Immature natural killer cell (primary cell): ENCODE results near the gene SLC6A16. TPM values are rescaled to one million over a fixed set of nuclear protein-coding genes. Genes with fewer than 3 reads are reported as not detected.

Experiments
- DNase-seq, 3 donors: peaks; one replicate each; pipeline ENCODE4 v3.0.0; 2022; ENCODE audit warnings: mixed read lengths in 1 of 3
- H3K27ac Mint-ChIP-seq, 6 donors: one replicate each; pipeline ENCODE4 v1.8.0; 2020; ENCODE audit warnings: mixed read lengths in 6 of 6, mild to moderate bottlenecking in 5 of 6, inconsistent platforms in 4 of 6, moderate library complexity in 3 of 6
- H3K27me3 Mint-ChIP-seq, 3 donors: one replicate each; pipeline ENCODE4 v1.8.0; 2020 to 2021; ENCODE audit warnings: low read depth in 3 of 3, mild to moderate bottlenecking in 3 of 3, mixed read lengths in 3 of 3, moderate library complexity in 3 of 3, inconsistent platforms in 1 of 3
- H3K36me3 Mint-ChIP-seq, 3 donors: one replicate each; pipeline ENCODE4 v1.8.0; 2020; ENCODE audit warnings: mixed read lengths in 3 of 3, inconsistent platforms in 2 of 3, mild to moderate bottlenecking in 2 of 3
- H3K4me1 Mint-ChIP-seq, 2 donors: one replicate each; pipeline ENCODE4 v1.8.0; 2020; ENCODE audit warnings: inconsistent platforms in 2 of 2, mild to moderate bottlenecking in 2 of 2, mixed read lengths in 2 of 2, moderate library complexity in 1 of 2
- H3K4me3 Mint-ChIP-seq, 5 donors: one replicate each; pipeline ENCODE4 v1.8.0; 2020; ENCODE audit warnings: mild to moderate bottlenecking in 5 of 5, mixed read lengths in 5 of 5, inconsistent platforms in 3 of 5, moderate library complexity in 3 of 5
- H3K9me3 Mint-ChIP-seq, 6 donors: one replicate each; pipeline ENCODE4 v1.8.0; 2020; ENCODE audit warnings: mild to moderate bottlenecking in 6 of 6, mixed read lengths in 6 of 6, inconsistent platforms in 4 of 6, moderate library complexity in 3 of 6
- polyA plus RNA-seq, 3 donors: library from polyadenylated mRNA; unstranded; fragments of 300-500 nt; fragmentation: Illumina TruSeq; gene quantifications; one replicate each; pipeline ENCODE4 v1.2.3, GENCODE V29; 2021

Gene SLC6A16
- polyA plus RNA-seq, 3 donors from 2014 or later: 3.0 to 9.0 (median 4.4) TPM

- Mint-ChIP-seq H3K27me3 (peaks cover 6 to 28% (median 14%) of the 10 kb centered on the region in 3 donors), H3K27ac (no peak overlapping the region), H3K4me3 (no peak overlapping the region), H3K4me1 (no peaks in the 10 kb centered on the region), H3K9me3 (peaks cover 12 to 31% (median 18%) of the 10 kb centered on the region in 6 donors), H3K36me3 (peaks cover 9 to 15% (median 12%) of the 10 kb centered on the region in 3 donors)
- no peak for DNase-seq
Measured at GRCh38 chr19:49256691-49257090, 68.3 kb downstream of the SLC6A16 start.

DNA sequence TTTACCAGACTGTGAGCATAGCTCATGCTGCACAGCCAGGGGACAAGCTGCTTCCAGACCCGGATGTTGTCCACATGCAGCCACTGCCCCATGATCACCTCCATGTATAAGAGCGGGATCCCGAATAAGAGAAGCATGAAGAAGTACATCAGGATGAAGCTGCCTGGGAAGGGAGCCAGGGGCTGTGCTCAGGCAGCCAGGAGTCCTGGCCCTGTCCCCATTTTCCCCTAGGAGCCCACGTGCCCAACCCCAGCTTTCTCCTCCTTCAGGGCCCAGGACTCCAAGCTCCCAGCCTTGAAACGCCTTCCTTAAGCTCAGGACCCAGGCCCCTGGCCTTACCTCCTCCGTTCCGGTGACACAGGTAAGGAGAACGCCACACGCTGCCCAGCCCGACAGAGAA is 69.3 kb downstream of the SLC6A16 start:
- H3K27me3 Mint-ChIP-seq: peaks cover 8 to 25% (median 12%) of the 10 kb centered on the region in 3 donors
- H3K4me1 Mint-ChIP-seq: no peaks in the 10 kb centered on the region
- no peak overlapping the region for H3K4me3 Mint-ChIP-seq
- H3K9me3 Mint-ChIP-seq: peaks cover 12 to 27% (median 18%) of the 10 kb centered on the region in 6 donors
- DNase-seq: no peak
- peaks cover 9 to 15% (median 12%) of the 10 kb centered on the region in 3 donors for H3K36me3 Mint-ChIP-seq
- no peak overlapping the region for H3K27ac Mint-ChIP-seq

DNA sequence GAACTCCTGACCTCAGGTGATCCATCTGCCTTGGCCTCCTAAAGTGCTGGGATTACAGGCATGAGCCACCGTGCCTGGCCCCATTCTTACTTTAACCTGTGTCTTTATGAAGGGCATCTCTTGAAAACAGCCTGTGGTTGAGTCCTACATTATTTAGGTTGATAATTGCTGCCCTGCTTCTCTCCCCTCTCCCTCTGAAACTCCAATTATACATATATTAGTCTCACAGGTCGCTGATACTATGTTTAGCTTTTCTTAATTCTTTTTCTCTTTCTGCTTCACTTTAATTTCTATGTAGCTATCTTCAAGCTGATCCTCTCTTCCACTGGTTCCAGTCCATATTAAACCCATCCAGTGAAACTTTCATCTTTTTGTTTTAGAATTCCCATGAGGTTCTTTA is 75.1 kb downstream of the SLC6A16 start:
- DNase-seq: no peak
- H3K9me3 Mint-ChIP-seq: no peaks in the 10 kb centered on the region
- H3K4me3 Mint-ChIP-seq: no peak overlapping the region
- H3K4me1 Mint-ChIP-seq: no peaks in the 10 kb centered on the region
- H3K27me3 Mint-ChIP-seq: peaks cover 2 to 6% (median 6%) of the 10 kb centered on the region in 3 donors
- no peak overlapping the region for H3K27ac Mint-ChIP-seq
- H3K36me3 Mint-ChIP-seq: no peaks in the 10 kb centered on the region

GRCh38 chr19:49247676-49248075 is 77.3 kb downstream of the SLC6A16 start:
- Mint-ChIP-seq H3K4me3 (no peak overlapping the region), H3K36me3 (no peaks in the 10 kb centered on the region), H3K27me3 (peaks cover 3 to 7% (median 4%) of the 10 kb centered on the region in 3 donors), H3K9me3 (no peaks in the 10 kb centered on the region), H3K4me1 (no peaks in the 10 kb centered on the region), H3K27ac (no peak overlapping the region)
- no peak for DNase-seq

- H3K27ac Mint-ChIP-seq: no peak overlapping the region
- peaks cover 2 to 4% (median 3%) of the 10 kb centered on the region in 3 donors for H3K27me3 Mint-ChIP-seq
- no peaks in the 10 kb centered on the region for H3K36me3 Mint-ChIP-seq
- DNase-seq: no peak
- no peaks in the 10 kb centered on the region for H3K9me3 Mint-ChIP-seq
- H3K4me3 Mint-ChIP-seq: no peak overlapping the region
- no peaks in the 10 kb centered on the region for H3K4me1 Mint-ChIP-seq
Measured at GRCh38 chr19:49244256-49244655, 80.7 kb downstream of the SLC6A16 start.

GRCh38 chr19:49243726-49244125 is 81.3 kb downstream of the SLC6A16 start:
- H3K36me3 Mint-ChIP-seq: no peaks in the 10 kb centered on the region
- no peak for DNase-seq
- no peaks in the 10 kb centered on the region for H3K4me1 Mint-ChIP-seq
- H3K9me3 Mint-ChIP-seq: no peaks in the 10 kb centered on the region
- peaks cover 3 to 5% (median 4%) of the 10 kb centered on the region in 3 donors for H3K27me3 Mint-ChIP-seq
- H3K4me3 Mint-ChIP-seq: no peak overlapping the region
- H3K27ac Mint-ChIP-seq: no peak overlapping the region

GRCh38 chr19:49243129-49243528 is 81.9 kb downstream of the SLC6A16 start:
- Mint-ChIP-seq H3K27me3 (peaks cover 3 to 5% (median 4%) of the 10 kb centered on the region in 3 donors), H3K9me3 (no peaks in the 10 kb centered on the region), H3K4me3 (no peak overlapping the region), H3K4me1 (no peaks in the 10 kb centered on the region), H3K36me3 (no peaks in the 10 kb centered on the region), H3K27ac (no peak overlapping the region)
- DNase-seq: no peak

- H3K4me1 Mint-ChIP-seq: no peaks in the 10 kb centered on the region
- DNase-seq: no peak
- H3K9me3 Mint-ChIP-seq: no peaks in the 10 kb centered on the region
- no peak overlapping the region for H3K4me3 Mint-ChIP-seq
- H3K36me3 Mint-ChIP-seq: no peaks in the 10 kb centered on the region
- H3K27ac Mint-ChIP-seq: no peak overlapping the region
- H3K27me3 Mint-ChIP-seq: peaks cover 3 to 7% (median 4%) of the 10 kb centered on the region in 3 donors
Measured at GRCh38 chr19:49241769-49242168, 83.2 kb downstream of the SLC6A16 start.

Other genes starting within 250 kb of the SLC6A16 start
- gene SNRNP70, start 239.7 kb downstream of the SLC6A16 start, polyA plus RNA-seq: 10 to 100 TPM; 42.6 to 84.4 (median 48.8) TPM
- 1 to 10 TPM; 3.2 to 6.9 (median 5.6) TPM for gene LIN7B, start 210.8 kb downstream of the SLC6A16 start, polyA plus RNA-seq
- gene C19orf73, start 206.0 kb downstream of the SLC6A16 start, polyA plus RNA-seq: 1 to 10 TPM; 2.6 to 5.5 (median 3.6) TPM
- gene PPFIA3, start 205.6 kb downstream of the SLC6A16 start, polyA plus RNA-seq: under 1 TPM in 2 of 3 donors, not detected in 1; 0.07 to 0.58 TPM
- not detected for gene HRC, start 169.8 kb downstream of the SLC6A16 start, polyA plus RNA-seq
- gene TRPM4, start 167.4 kb downstream of the SLC6A16 start, polyA plus RNA-seq: under 1 TPM in 1 of 3 donors, not detected in 2; 0.17 TPM
- 100 to 1,000 TPM; 104 to 179 (median 106) TPM for gene CD37, start 10.2 kb upstream of the SLC6A16 start, polyA plus RNA-seq
- not detected for gene TEAD2, start 37.2 kb upstream of the SLC6A16 start, polyA plus RNA-seq
- not detected for gene DKKL1, start 38.7 kb upstream of the SLC6A16 start, polyA plus RNA-seq
- not detected for gene KASH5, start 63.1 kb upstream of the SLC6A16 start, polyA plus RNA-seq
- gene PTH2, start 98.2 kb upstream of the SLC6A16 start, polyA plus RNA-seq: not detected
- gene GFY, start 100.2 kb upstream of the SLC6A16 start, polyA plus RNA-seq: not detected
- not detected for gene SLC17A7, start 116.3 kb upstream of the SLC6A16 start, polyA plus RNA-seq
- gene PIH1D1, start 126.6 kb upstream of the SLC6A16 start, polyA plus RNA-seq: 10 to 100 TPM; 91.4 to 97.6 (median 93.3) TPM
- gene ALDH16A1, start 128.0 kb upstream of the SLC6A16 start, polyA plus RNA-seq: 10 to 100 TPM; 37.2 to 57.0 (median 42.4) TPM
- gene FLT3LG, start 149.0 kb upstream of the SLC6A16 start, polyA plus RNA-seq: 10 to 100 TPM; 22.6 to 36.6 (median 28.3) TPM
- gene RPL13A, start 162.4 kb upstream of the SLC6A16 start, polyA plus RNA-seq: 1,000 to 10,000 TPM in 2 of 3 donors, 100 to 1,000 TPM in 1; 840 to 2,055 (median 1,247) TPM
- 1,000 to 10,000 TPM; 1,178 to 2,153 (median 1,290) TPM for gene RPS11, start 171.2 kb upstream of the SLC6A16 start, polyA plus RNA-seq
- gene FCGRT, start 187.5 kb upstream of the SLC6A16 start, polyA plus RNA-seq: 10 to 100 TPM; 13.8 to 35.9 (median 34.9) TPM
- 1 to 10 TPM in 2 of 3 donors, under 1 TPM in 1; 0.86 to 1.7 (median 1.0) TPM for gene RCN3, start 202.8 kb upstream of the SLC6A16 start, polyA plus RNA-seq